ENCODE results near the gene HOXA6. TPM values are rescaled to one million over a fixed set of nuclear protein-coding genes. Genes with fewer than 3 reads are reported as not detected.

Gene HOXA6
- total RNA-seq, 1 experiment from 2014 or later, result not detected

GRCh38 chr7:27193335-27194001, 45.9 kb upstream of the HOXA6 start:
- Mint-ChIP-seq H3K27me3 (ENCODE audit: low read depth) (peaks cover 100% of the 10 kb centered on the region), H3K4me1 (peaks cover 3 to 10% of the 10 kb centered on the region in 2 experiments), H3K9me3 (peaks cover 3 to 14% of the 10 kb centered on the region in 2 experiments; a peak in 2 of 5 replicates), H3K36me3 (ENCODE audit: insufficient read depth in 1 of 3, low read depth in 3 of 3) (no peaks in the 10 kb centered on the region; a peak in 1 of 7 replicates), H3K4me3 (no peak overlapping the region), H3K27ac (no peak overlapping the region)
- no peaks in the 10 kb centered on the region for H3K9me3 ChIP-seq (ENCODE audit: control insufficient read depth, low read depth, low read length)
- H3K79me1 ChIP-seq (ENCODE audit: insufficient read depth, low read depth, low read length, poor library complexity, severe bottlenecking), result no peaks in the 10 kb centered on the region
- no peak overlapping the region for H2BK12ac ChIP-seq (ENCODE audit: insufficient read length, low read depth, low read length)
- H2BK5ac ChIP-seq (ENCODE audit: insufficient read length, low read length), result no peak overlapping the region
- H3K14ac ChIP-seq (ENCODE audit: insufficient read depth, low read length), result no peak overlapping the region
- TF ChIP-seq, protein P1, sequence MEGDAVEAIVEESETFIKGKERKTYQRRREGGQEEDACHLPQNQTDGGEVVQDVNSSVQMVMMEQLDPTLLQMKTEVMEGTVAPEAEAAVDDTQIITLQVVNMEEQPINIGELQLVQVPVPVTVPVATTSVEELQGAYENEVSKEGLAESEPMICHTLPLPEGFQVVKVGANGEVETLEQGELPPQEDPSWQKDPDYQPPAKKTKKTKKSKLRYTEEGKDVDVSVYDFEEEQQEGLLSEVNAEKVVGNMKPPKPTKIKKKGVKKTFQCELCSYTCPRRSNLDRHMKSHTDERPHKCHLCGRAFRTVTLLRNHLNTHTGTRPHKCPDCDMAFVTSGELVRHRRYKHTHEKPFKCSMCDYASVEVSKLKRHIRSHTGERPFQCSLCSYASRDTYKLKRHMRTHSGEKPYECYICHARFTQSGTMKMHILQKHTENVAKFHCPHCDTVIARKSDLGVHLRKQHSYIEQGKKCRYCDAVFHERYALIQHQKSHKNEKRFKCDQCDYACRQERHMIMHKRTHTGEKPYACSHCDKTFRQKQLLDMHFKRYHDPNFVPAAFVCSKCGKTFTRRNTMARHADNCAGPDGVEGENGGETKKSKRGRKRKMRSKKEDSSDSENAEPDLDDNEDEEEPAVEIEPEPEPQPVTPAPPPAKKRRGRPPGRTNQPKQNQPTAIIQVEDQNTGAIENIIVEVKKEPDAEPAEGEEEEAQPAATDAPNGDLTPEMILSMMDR (conservative IDR thresholded peaks at IDR 0.05), result no peak
- H3K4me1 ChIP-seq (ENCODE audit: insufficient read depth, low read length), result no peaks in the 10 kb centered on the region
- H3K4me2 ChIP-seq (ENCODE audit: insufficient read depth, insufficient read length, low read length), result no peak overlapping the region
- H3K23me2 ChIP-seq (ENCODE audit: insufficient read length, low read depth, low read length, poor library complexity, severe bottlenecking), result no peaks in the 10 kb centered on the region
- no peak overlapping the region for H3K18ac ChIP-seq (ENCODE audit: insufficient read length, low read depth, low read length)
- no peak overlapping the region for H3K9ac ChIP-seq (ENCODE audit: extremely low read depth, insufficient read length, low read length)
- H2AK5ac ChIP-seq (ENCODE audit: insufficient read length, low read length), result no peak overlapping the region
- H4K5ac ChIP-seq (ENCODE audit: insufficient read length, low read depth, low read length), result no peak overlapping the region
- H3K27me3 ChIP-seq (ENCODE audit: insufficient read depth, low read length), result peaks cover 92% of the 10 kb centered on the region
- no peak overlapping the region for H3T11ph ChIP-seq (ENCODE audit: low read length)
- no peak overlapping the region for H2BK120ac ChIP-seq (ENCODE audit: low read depth, low read length, poor library complexity, severe bottlenecking)
- no peak overlapping the region for H2BK20ac ChIP-seq (ENCODE audit: low read depth, low read length, poor library complexity, severe bottlenecking)
- no peak overlapping the region for H3K23ac ChIP-seq (ENCODE audit: insufficient read length, low read depth, low read length)
- no CpG with 5 or more reads among the region's 29 CpGs for WGBS (ENCODE audit: extremely low coverage, insufficient read length, low lambda C conversion rate)
- H2AFZ ChIP-seq (ENCODE audit: low read length), result no peak overlapping the region
- H3K27ac ChIP-seq (ENCODE audit: insufficient read length, low read depth, low read length), result no peak overlapping the region
- H3K79me2 ChIP-seq (ENCODE audit: insufficient read depth, low read length), result no peaks in the 10 kb centered on the region
- H3K4ac ChIP-seq (ENCODE audit: low read depth, low read length), result no peak overlapping the region
- no peak overlapping the region for H2BK15ac ChIP-seq (ENCODE audit: low read depth, low read length)
- no peak overlapping the region for H4K8ac ChIP-seq (replicated peaks; ENCODE audit: insufficient read length, low read depth, low read length)
- H3K56ac ChIP-seq (ENCODE audit: insufficient read length, low read depth, low read length), result no peak overlapping the region
- H4K20me1 ChIP-seq (ENCODE audit: control insufficient read depth, insufficient read depth, insufficient read length), result no peaks in the 10 kb centered on the region
- no peak overlapping the region for H4K91ac ChIP-seq (ENCODE audit: insufficient read length, low read depth, low read length)
- DNase-seq, result peak; percentile 43

Measured in H9 (cell line).